NB4 (cell line): Measurements from ENCODE around the gene CNTNAP2.

Source experiments
- CTCF ChIP-seq: IDR thresholded peaks from one replicate; pipeline ENCODE4 v1.5.1; 2012; ENCODE audit warnings: low read depth, low read length
- MAX ChIP-seq: IDR thresholded peaks from 2 replicates; pipeline ENCODE4 v1.6.1; 2011; ENCODE audit warnings: low read depth, low read length
- POLR2A ChIP-seq: IDR thresholded peaks from 2 replicates; pipeline ENCODE4 v1.6.1; 2011; ENCODE audit warnings: mild to moderate bottlenecking; ENCODE audit not compliant: insufficient read length; ENCODE audit errors: extremely low read depth

- TF ChIP-seq CTCF (no peak), POLR2A (no peak), MAX (no peak)
Measured at GRCh38 chr7:147363101-147363500, 1246.5 kb downstream of the CNTNAP2 start.
